HEK293 (cell line): ENCODE measurements around the gene KIAA1958.

Source experiments
- ZNF138 ChIP-seq: fragments of 450-650 bp; formaldehyde crosslinking; IDR thresholded peaks from 2 replicates; pipeline ENCODE4 v1.5.1; 2016; ENCODE audit warnings: missing biosample characterization, missing genetic modification characterization, borderline replicate concordance
- ZNF350 ChIP-seq: fragments of 450-650 bp; formaldehyde crosslinking; IDR thresholded peaks from 2 replicates; pipeline ENCODE4 v1.5.0; 2017; ENCODE audit warnings: missing biosample characterization, mild to moderate bottlenecking, missing genetic modification characterization
- ZNF530 ChIP-seq: fragments of 450-650 bp; formaldehyde crosslinking; IDR thresholded peaks from 2 replicates; pipeline ENCODE4 v1.5.1; 2016; ENCODE audit warnings: low read depth, missing biosample characterization, missing genetic modification characterization
- ZNF785 ChIP-seq: fragments of 450-650 bp; formaldehyde crosslinking; IDR thresholded peaks from 2 replicates; pipeline ENCODE4 v1.5.1; 2016; ENCODE audit warnings: missing biosample characterization, missing genetic modification characterization
- TF ChIP-seq, protein P1 (sequence below): fragments of 450-650 bp; formaldehyde crosslinking; IDR thresholded peaks from 2 replicates; pipeline ENCODE4 v1.5.1; 2016; ENCODE audit warnings: missing biosample characterization, missing genetic modification characterization
- TF ChIP-seq, protein P2 (sequence below): fragments of 450-650 bp; formaldehyde crosslinking; IDR thresholded peaks from 2 replicates; pipeline ENCODE4 v1.5.1; 2016; ENCODE audit warnings: missing biosample characterization, missing genetic modification characterization
- TF ChIP-seq, protein P3 (sequence below): fragments of 450-650 bp; formaldehyde crosslinking; IDR thresholded peaks from 2 replicates; pipeline ENCODE4 v1.5.1; 2016; ENCODE audit warnings: missing biosample characterization, missing genetic modification characterization
- TF ChIP-seq, protein P4 (sequence below): fragments of 450-650 bp; formaldehyde crosslinking; IDR thresholded peaks from 2 replicates; pipeline ENCODE4 v1.5.1; 2016; ENCODE audit warnings: missing biosample characterization, missing genetic modification characterization, borderline replicate concordance

DNA sequence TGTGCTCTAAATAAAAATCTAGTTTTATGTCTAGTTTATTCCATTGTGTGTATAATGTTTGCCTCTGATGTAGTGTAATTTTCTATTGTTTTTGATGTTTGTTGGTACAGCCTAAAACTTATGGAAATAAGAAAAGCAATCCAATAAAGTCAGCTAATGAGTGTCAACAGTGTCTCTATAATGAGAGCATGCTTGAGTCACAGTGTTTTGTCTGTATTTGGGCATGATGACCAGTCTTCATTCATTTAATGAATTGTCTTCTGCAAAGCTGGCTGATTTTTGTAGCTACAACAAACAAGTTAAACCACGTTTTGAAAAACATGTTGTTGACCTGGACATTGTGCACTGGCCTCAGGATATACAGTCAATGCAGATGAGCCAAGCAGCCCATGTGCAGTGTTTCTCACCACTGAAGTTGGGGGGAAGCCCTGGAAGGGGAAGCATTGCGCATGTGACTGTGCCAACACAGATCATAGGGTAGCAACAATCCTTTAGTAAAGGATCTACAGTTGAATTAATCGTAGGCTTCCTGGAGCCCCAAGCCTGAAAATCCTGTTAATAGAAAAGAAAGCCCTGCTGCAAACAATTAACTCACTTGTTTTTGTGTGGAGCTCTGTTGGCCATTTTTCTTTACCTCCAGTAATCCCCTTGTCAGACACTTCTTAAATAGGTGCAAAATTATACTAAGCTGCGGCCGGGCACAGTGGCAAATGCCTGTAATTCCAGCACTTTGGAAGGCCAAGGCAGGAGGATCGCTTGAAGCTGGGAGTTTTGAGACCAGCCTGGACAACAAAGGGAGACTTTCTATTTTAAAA, 143.3 kb downstream of the KIAA1958 start:
- TF ChIP-seq, protein P1, sequence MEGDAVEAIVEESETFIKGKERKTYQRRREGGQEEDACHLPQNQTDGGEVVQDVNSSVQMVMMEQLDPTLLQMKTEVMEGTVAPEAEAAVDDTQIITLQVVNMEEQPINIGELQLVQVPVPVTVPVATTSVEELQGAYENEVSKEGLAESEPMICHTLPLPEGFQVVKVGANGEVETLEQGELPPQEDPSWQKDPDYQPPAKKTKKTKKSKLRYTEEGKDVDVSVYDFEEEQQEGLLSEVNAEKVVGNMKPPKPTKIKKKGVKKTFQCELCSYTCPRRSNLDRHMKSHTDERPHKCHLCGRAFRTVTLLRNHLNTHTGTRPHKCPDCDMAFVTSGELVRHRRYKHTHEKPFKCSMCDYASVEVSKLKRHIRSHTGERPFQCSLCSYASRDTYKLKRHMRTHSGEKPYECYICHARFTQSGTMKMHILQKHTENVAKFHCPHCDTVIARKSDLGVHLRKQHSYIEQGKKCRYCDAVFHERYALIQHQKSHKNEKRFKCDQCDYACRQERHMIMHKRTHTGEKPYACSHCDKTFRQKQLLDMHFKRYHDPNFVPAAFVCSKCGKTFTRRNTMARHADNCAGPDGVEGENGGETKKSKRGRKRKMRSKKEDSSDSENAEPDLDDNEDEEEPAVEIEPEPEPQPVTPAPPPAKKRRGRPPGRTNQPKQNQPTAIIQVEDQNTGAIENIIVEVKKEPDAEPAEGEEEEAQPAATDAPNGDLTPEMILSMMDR (tag by site-specific recombination): no peak
- TF ChIP-seq ZNF785 (tag by site-specific recombination) (no peak), ZNF350 (tag by site-specific recombination) (no peak), ZNF530 (tag by site-specific recombination) (no peak), ZNF138 (tag by site-specific recombination) (no peak)
- TF ChIP-seq, protein P2, sequence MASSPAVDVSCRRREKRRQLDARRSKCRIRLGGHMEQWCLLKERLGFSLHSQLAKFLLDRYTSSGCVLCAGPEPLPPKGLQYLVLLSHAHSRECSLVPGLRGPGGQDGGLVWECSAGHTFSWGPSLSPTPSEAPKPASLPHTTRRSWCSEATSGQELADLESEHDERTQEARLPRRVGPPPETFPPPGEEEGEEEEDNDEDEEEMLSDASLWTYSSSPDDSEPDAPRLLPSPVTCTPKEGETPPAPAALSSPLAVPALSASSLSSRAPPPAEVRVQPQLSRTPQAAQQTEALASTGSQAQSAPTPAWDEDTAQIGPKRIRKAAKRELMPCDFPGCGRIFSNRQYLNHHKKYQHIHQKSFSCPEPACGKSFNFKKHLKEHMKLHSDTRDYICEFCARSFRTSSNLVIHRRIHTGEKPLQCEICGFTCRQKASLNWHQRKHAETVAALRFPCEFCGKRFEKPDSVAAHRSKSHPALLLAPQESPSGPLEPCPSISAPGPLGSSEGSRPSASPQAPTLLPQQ (tag by site-specific recombination): no peak
- TF ChIP-seq, protein P3, sequence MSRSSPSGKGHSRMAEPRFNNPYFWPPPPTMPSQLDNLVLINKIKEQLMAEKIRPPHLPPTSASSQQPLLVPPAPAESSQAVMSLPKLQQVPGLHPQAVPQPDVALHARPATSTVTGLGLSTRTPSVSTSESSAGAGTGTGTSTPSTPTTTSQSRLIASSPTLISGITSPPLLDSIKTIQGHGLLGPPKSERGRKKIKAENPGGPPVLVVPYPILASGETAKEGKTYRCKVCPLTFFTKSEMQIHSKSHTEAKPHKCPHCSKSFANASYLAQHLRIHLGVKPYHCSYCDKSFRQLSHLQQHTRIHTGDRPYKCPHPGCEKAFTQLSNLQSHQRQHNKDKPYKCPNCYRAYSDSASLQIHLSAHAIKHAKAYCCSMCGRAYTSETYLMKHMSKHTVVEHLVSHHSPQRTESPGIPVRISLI: no peak
- TF ChIP-seq, protein P4, sequence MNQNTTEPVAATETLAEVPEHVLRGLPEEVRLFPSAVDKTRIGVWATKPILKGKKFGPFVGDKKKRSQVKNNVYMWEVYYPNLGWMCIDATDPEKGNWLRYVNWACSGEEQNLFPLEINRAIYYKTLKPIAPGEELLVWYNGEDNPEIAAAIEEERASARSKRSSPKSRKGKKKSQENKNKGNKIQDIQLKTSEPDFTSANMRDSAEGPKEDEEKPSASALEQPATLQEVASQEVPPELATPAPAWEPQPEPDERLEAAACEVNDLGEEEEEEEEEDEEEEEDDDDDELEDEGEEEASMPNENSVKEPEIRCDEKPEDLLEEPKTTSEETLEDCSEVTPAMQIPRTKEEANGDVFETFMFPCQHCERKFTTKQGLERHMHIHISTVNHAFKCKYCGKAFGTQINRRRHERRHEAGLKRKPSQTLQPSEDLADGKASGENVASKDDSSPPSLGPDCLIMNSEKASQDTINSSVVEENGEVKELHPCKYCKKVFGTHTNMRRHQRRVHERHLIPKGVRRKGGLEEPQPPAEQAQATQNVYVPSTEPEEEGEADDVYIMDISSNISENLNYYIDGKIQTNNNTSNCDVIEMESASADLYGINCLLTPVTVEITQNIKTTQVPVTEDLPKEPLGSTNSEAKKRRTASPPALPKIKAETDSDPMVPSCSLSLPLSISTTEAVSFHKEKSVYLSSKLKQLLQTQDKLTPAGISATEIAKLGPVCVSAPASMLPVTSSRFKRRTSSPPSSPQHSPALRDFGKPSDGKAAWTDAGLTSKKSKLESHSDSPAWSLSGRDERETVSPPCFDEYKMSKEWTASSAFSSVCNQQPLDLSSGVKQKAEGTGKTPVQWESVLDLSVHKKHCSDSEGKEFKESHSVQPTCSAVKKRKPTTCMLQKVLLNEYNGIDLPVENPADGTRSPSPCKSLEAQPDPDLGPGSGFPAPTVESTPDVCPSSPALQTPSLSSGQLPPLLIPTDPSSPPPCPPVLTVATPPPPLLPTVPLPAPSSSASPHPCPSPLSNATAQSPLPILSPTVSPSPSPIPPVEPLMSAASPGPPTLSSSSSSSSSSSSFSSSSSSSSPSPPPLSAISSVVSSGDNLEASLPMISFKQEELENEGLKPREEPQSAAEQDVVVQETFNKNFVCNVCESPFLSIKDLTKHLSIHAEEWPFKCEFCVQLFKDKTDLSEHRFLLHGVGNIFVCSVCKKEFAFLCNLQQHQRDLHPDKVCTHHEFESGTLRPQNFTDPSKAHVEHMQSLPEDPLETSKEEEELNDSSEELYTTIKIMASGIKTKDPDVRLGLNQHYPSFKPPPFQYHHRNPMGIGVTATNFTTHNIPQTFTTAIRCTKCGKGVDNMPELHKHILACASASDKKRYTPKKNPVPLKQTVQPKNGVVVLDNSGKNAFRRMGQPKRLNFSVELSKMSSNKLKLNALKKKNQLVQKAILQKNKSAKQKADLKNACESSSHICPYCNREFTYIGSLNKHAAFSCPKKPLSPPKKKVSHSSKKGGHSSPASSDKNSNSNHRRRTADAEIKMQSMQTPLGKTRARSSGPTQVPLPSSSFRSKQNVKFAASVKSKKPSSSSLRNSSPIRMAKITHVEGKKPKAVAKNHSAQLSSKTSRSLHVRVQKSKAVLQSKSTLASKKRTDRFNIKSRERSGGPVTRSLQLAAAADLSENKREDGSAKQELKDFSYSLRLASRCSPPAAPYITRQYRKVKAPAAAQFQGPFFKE (tag by site-specific recombination): no peak
